ENCODE measurements around the gene STRIP2.

Gene STRIP2

GRCh38 chr7:129494041-129494440 lies 59.8 kb downstream of the STRIP2 start:
- TF ChIP-seq, protein P1, sequence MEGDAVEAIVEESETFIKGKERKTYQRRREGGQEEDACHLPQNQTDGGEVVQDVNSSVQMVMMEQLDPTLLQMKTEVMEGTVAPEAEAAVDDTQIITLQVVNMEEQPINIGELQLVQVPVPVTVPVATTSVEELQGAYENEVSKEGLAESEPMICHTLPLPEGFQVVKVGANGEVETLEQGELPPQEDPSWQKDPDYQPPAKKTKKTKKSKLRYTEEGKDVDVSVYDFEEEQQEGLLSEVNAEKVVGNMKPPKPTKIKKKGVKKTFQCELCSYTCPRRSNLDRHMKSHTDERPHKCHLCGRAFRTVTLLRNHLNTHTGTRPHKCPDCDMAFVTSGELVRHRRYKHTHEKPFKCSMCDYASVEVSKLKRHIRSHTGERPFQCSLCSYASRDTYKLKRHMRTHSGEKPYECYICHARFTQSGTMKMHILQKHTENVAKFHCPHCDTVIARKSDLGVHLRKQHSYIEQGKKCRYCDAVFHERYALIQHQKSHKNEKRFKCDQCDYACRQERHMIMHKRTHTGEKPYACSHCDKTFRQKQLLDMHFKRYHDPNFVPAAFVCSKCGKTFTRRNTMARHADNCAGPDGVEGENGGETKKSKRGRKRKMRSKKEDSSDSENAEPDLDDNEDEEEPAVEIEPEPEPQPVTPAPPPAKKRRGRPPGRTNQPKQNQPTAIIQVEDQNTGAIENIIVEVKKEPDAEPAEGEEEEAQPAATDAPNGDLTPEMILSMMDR (conservative IDR thresholded peaks at IDR 0.05; ENCODE audit: low read length), result no peak
- peak; percentile 93 for DNase-seq (ENCODE audit: low read depth)
- no peak overlapping the region for H3K4me3 ChIP-seq (ENCODE audit: low read length)

GRCh38 chr7:129495987-129496386 lies 61.8 kb downstream of the STRIP2 start:
- DNase-seq (ENCODE audit: low read depth), result no peak
- H3K4me3 ChIP-seq (ENCODE audit: low read length), result no peak overlapping the region
- TF ChIP-seq, protein P1 (conservative IDR thresholded peaks at IDR 0.05; ENCODE audit: low read length), result no peak

GRCh38 chr7:129496653-129497052 lies 62.4 kb downstream of the STRIP2 start:
- TF ChIP-seq, protein P1 (conservative IDR thresholded peaks at IDR 0.05; ENCODE audit: low read length), result no peak
- no peak overlapping the region for H3K4me3 ChIP-seq (ENCODE audit: low read length)
- no peak for DNase-seq (ENCODE audit: low read depth)

DNA sequence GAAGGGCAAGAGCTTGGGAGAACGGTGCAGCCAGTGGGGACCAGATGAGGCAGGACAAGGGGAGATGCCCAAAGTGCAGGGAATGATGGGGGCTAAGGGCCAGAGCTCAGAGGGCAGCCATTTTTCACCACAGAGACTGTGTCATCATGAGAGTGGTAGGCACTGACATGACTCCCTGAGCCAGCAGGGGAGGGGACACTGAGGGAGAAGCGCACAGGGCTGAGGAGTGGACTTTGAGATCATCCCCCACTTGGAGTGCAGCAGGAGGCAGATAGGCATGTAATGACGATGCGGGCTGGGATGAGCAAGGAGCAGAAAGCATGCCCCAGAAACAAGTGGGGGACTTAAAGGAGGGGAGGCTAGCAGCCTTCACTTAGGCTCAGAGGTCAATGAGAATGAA lies 62.9 kb downstream of the STRIP2 start:
- no peak for DNase-seq (ENCODE audit: low read depth)
- H3K4me3 ChIP-seq (ENCODE audit: low read length), result no peak overlapping the region
- TF ChIP-seq, protein P1 (conservative IDR thresholded peaks at IDR 0.05; ENCODE audit: low read length), result no peak

- TF ChIP-seq, protein P1 (conservative IDR thresholded peaks at IDR 0.05; ENCODE audit: low read length), result no peak
- H3K4me3 ChIP-seq (ENCODE audit: low read length), result no peak overlapping the region
- no peak for DNase-seq (ENCODE audit: low read depth)
Measured at GRCh38 chr7:129498021-129498420, 63.8 kb downstream of the STRIP2 start.

- TF ChIP-seq, protein P1 (conservative IDR thresholded peaks at IDR 0.05; ENCODE audit: low read length), result no peak
- DNase-seq (ENCODE audit: low read depth), result no peak
- H3K4me3 ChIP-seq (ENCODE audit: low read length), result no peak overlapping the region
Measured at GRCh38 chr7:129499999-129500398, 65.8 kb downstream of the STRIP2 start.

GRCh38 chr7:129501760-129502707 lies 67.8 kb downstream of the STRIP2 start, which contains the start of gene SMKR1:
Gene SMKR1 (plus strand): TSS chr7:129502531. CDS start chr7:129502825, 294 bp downstream.
- TF ChIP-seq, protein P1 (conservative IDR thresholded peaks at IDR 0.05; ENCODE audit: low read length), result no peak
- peak within 1 kb of the TSS; percentile 58 for H3K4me3 ChIP-seq (ENCODE audit: low read length)
- peak; percentile 45 for DNase-seq (ENCODE audit: low read depth)

Data from AG10803 (cell line).